Activated T-cell treated with anti-CD3 and anti-CD28 coated beads, Interleukin-2, amount 50 U/mL, for 72 hours (primary cell): ENCODE results near the gene KRT14. TPM values are rescaled to one million over a fixed set of nuclear protein-coding genes. Genes with fewer than 3 reads are reported as not detected.

Experiments used
- ATAC-seq, 2 donors: fragments of 150-1000 bp; cut with Tn5 transposase; replicated peaks in 1 of 2; 2 replicates each; pipeline ENCODE4 v1.10.0; 2021; ENCODE audit warnings: moderate library complexity in 2 of 2, mild to moderate bottlenecking in 1 of 2
- DNase-seq, 2 donors: peaks; one replicate each; pipeline ENCODE4 v3.0.0; 2021 to 2022; ENCODE audit warnings: mixed read lengths in 1 of 2
- H3K27ac Mint-ChIP-seq: one replicate; pipeline ENCODE4 v1.8.0; 2022; ENCODE audit warnings: mild to moderate bottlenecking, moderate library complexity, mixed read lengths
- H3K27me3 Mint-ChIP-seq: one replicate; pipeline ENCODE4 v1.8.0; 2022; ENCODE audit warnings: low read depth, mixed read lengths
- H3K36me3 Mint-ChIP-seq, 2 donors: one replicate each; pipeline ENCODE4 v1.8.0; 2022; ENCODE audit warnings: mixed read lengths in 2 of 2, mild to moderate bottlenecking in 1 of 2; ENCODE audit not compliant: insufficient read depth in 2 of 2
- H3K4me1 Mint-ChIP-seq: one replicate; pipeline ENCODE4 v1.8.0; 2022; ENCODE audit warnings: low read depth, mixed read lengths
- H3K4me3 Mint-ChIP-seq, 2 donors: one replicate each; pipeline ENCODE4 v1.8.0; 2022; ENCODE audit warnings: mild to moderate bottlenecking in 2 of 2, mixed read lengths in 2 of 2, moderate library complexity in 2 of 2
- H3K9me3 Mint-ChIP-seq, 2 donors: one replicate each; pipeline ENCODE4 v1.8.0; 2022; ENCODE audit warnings: mixed read lengths in 2 of 2
- total RNA-seq, 2 donors: library from RNA; stranded (reverse); gene quantifications; one replicate each; pipeline ENCODE4 v1.2.3, GENCODE V29; 2022

Gene KRT14
- total RNA-seq, 2 donors from 2014 or later, result not detected

DNA sequence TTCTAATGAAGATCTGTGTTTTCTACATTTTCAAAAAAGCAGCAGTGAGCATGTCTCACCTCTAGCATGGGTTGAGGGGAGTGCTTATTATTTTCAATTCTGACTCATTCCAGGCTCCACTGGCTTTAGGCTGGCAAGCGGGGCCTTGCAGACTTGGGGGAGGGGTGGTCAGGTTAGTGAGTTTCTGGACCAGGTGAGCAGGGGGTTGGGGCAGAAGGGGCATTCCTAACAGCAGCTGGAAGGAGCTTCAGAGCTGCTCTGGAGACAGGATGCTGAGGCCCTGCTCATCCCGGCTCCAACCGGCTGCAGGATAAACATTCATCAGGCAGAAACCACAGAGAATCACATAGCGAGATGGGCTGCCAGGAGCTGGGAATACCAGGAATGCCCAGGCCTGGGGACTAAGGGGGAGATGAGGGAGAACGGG is 48.1 kb downstream of the KRT14 start:
- no peaks in the 10 kb centered on the region for H3K4me1 Mint-ChIP-seq
- H3K36me3 Mint-ChIP-seq, result no peaks in the 10 kb centered on the region
- no peaks in the 10 kb centered on the region for H3K9me3 Mint-ChIP-seq
- DNase-seq (no peak), ATAC-seq (no peak)
- H3K4me3 Mint-ChIP-seq, result no peak overlapping the region
- H3K27ac Mint-ChIP-seq, result no peak overlapping the region
- H3K27me3 Mint-ChIP-seq, result peaks cover 10% of the 10 kb centered on the region

DNA sequence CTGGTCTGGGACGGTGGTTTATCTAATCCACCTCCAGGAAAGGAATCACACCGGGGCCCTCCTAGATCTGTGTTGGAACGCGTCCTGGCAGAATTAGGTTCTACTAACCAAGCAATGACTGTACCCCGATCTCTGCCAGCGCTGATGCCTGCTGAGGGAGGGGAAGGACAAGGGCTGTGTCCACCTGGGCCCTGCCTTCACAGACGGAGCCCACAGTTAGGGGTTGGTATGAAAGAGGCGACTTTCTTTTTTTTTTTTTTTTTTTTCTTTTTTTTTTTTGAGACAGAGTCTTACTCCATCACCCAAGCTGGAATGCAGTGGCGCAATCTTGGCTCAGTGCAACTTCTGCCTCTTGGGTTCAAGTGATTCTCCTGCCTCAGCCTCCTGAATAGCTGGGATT is 48.7 kb downstream of the KRT14 start:
- Mint-ChIP-seq H3K27ac (no peak overlapping the region), H3K27me3 (peaks cover 15% of the 10 kb centered on the region), H3K4me3 (no peak overlapping the region), H3K4me1 (no peaks in the 10 kb centered on the region), H3K36me3 (no peaks in the 10 kb centered on the region), H3K9me3 (no peaks in the 10 kb centered on the region)
- no peak for DNase-seq
- ATAC-seq, result no peak

DNA sequence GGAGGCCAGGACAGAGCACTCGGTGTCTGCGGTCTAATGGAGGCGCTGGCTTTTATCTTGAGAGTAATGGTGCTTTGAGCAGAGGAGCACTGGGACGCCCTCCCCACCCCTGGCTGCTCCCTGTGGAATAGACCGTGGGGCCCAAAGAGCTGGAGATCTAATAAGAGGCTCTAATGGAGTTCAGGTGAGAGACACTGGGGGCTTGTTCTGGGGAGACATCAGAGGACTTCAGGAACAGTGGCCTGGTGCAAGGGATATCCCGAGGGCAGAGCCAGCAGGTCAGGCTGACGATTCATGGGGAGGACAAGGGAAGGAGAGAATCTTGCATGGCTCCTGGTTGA is 49.1 kb downstream of the KRT14 start:
- Mint-ChIP-seq H3K36me3 (no peaks in the 10 kb centered on the region), H3K9me3 (no peaks in the 10 kb centered on the region), H3K27ac (no peak overlapping the region), H3K4me3 (no peak overlapping the region), H3K4me1 (no peaks in the 10 kb centered on the region), H3K27me3 (peaks cover 19% of the 10 kb centered on the region)
- DNase-seq (no peak), ATAC-seq (no peak)

DNA sequence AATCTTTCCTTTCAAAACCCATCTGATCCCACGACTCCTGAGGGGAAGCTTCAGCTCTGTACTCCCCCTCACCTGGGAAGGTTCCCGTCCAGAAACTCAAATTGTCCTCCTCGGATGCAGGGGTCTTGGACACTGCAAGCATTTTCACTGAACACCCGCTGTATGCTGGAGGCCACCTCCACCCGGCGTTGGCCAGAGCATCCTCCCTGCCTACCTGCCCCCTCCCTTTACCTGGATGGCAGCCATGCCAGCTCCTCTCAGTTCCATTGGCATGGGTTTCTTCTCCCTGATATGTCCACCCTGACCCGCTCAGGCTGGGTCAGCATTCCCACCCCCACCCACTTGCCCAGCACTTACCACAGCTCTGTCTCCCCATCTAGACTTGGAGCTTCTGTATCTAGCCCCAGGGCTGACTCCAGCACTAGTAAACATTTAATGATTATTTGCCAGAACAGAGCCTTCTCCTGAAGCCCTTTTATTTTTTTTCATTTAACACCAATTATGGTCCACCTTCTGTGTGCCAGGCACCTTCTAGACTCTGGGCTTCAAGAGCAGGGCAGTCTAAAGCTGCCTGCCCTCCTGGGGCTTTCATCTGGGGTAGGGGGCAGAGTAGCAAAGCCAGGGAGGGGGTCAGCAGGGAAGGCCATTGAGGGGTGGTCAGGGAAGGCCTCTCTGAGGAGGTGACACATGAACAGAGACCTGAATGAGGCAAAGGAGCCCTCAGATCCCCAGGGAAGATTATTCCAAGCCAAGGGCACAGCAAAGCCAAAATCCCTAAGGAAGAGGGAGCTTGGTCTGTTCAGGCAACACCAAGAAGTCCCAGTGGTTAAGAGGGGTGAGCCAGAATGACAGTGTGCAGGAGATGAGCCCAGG is 49.7 kb downstream of the KRT14 start:
- H3K27me3 Mint-ChIP-seq, result peaks cover 23% of the 10 kb centered on the region
- no peak for DNase-seq
- H3K27ac Mint-ChIP-seq, result no peak overlapping the region
- H3K36me3 Mint-ChIP-seq, result no peaks in the 10 kb centered on the region
- H3K4me1 Mint-ChIP-seq, result no peaks in the 10 kb centered on the region
- H3K4me3 Mint-ChIP-seq, result no peak overlapping the region
- ATAC-seq, result no peak
- H3K9me3 Mint-ChIP-seq, result no peaks in the 10 kb centered on the region

DNA sequence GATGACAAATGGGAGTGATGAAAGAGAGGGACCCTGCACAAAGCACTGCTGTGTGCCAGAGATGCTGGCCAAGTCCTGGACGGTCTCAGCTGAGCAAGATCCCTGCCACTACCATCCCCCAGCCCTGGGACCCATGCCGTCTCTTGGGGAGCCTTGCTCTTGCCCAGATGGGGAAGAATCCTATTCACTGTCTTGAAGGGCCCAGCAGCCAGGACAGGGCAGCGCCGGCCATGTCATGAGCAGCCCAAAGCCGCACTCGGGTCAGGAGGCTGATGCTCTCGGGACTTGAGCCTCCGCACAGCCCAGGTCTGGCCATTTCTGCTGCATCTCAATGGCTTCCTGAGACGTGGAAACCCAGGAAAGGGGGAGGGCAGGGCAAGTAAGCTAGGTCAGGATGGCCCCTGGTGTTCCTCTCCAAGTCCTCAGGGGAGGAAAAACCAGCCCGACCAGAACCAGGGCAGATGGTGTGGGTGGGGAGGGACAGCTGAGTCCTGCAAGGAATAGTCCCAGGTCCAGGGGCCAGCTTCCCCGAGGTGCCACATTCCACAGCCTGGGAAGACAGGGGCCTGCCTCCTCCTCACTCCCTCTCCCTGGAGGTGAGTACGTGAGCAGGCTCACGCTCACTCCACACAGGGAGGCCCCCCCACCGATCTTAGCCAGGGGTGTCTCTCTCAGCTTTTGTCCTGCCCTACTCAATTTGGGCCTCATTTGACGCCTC is 50.8 kb downstream of the KRT14 start:
- Mint-ChIP-seq H3K27me3 (peaks cover 34% of the 10 kb centered on the region), H3K36me3 (no peaks in the 10 kb centered on the region), H3K9me3 (no peaks in the 10 kb centered on the region), H3K27ac (no peak overlapping the region), H3K4me1 (no peaks in the 10 kb centered on the region), H3K4me3 (no peak overlapping the region)
- no peak for DNase-seq
- ATAC-seq, result no peak

DNA sequence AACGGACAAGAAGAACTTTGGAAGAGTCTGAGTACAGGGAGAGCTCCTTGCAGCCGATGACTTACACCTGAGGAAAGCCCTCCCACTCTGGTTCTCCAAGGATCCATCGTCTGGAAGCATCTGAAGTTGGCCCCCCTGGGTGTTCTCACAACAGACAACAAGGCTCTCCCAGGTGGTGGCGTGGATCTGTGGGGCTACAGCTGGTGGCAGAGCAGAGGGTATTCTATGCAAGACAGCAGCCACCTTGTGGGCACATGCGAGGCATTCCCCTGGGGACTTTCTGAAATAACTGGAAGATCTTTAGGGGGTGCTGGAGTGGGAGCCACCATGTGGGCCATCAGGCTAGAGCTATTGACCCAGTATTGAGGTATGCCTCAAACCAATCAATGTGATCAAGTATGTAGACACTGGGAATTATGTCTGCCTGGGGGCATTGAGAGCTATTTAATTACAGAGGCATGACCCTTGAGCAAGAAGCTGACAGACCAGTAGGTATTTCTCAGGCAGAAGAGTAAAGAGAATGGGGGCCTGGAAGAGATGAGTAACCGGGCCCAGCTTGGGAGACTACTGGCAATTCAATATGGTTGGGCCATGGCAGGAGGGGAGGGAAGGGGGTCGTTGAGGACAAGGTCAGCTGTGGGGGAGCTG is 51.7 kb downstream of the KRT14 start:
- DNase-seq (no peak), ATAC-seq (no peak)
- Mint-ChIP-seq H3K4me1 (no peaks in the 10 kb centered on the region), H3K27ac (no peak overlapping the region), H3K27me3 (peaks cover 36% of the 10 kb centered on the region), H3K4me3 (no peak overlapping the region), H3K36me3 (no peaks in the 10 kb centered on the region), H3K9me3 (no peaks in the 10 kb centered on the region)

DNA sequence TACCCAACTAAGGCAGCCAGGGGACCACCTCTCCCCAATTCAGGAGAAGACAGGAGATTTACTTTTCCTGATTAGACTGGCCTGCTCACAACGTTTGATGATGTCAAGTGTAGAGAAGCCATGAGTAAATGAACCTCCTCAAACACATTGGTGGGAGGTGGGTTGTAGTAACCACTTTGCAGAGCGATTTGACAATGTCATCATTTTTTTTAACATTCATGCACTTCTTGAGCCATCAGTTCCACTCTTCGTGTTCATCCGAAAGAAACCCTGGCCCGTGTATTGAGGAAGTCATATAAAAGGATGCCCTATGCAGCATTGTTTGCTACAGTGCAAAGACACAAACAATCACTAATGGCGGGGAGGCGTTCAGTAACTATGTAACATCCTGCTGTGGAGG is 53.1 kb downstream of the KRT14 start:
- Mint-ChIP-seq H3K4me3 (no peak overlapping the region), H3K9me3 (no peaks in the 10 kb centered on the region), H3K4me1 (peaks cover 7% of the 10 kb centered on the region), H3K27ac (no peak overlapping the region), H3K36me3 (no peaks in the 10 kb centered on the region), H3K27me3 (peaks cover 50% of the 10 kb centered on the region)
- ATAC-seq, result no peak
- DNase-seq, result no peak

DNA sequence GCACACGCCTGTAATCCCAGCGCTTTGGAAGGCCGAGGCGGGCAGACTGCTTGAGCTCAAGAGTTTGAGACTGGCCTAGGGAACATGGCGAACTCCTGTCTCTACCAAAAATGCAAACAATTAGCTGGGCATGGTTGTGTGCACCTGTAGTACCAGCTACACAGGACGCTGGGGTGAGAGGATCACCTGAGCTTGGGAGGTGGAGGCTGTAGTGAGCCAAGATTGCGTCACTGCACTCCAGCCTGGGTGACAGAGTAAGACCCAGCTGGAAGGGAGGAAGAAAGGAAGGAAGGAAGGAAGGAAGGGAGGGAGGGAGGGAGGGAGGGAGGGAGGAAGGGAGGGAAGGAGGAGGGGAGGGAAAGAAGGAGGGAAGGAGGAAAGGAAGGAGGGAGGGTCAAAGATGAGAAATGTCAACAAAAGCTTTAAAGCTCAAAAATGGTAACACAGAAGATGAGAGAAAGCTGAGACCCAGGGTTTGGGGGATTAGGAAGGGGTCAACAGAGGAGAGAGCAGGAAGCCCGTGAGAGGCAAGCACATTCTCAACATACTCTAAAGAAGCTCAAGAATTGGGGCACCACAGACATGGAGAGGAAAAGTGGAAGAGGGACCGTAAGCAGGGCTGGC is 53.6 kb downstream of the KRT14 start:
- peaks cover 56% of the 10 kb centered on the region for H3K27me3 Mint-ChIP-seq
- DNase-seq, result no peak
- no peak overlapping the region for H3K27ac Mint-ChIP-seq
- ATAC-seq, result no peak
- no peaks in the 10 kb centered on the region for H3K9me3 Mint-ChIP-seq
- H3K36me3 Mint-ChIP-seq, result no peaks in the 10 kb centered on the region
- peaks cover 11% of the 10 kb centered on the region for H3K4me1 Mint-ChIP-seq
- H3K4me3 Mint-ChIP-seq, result no peak overlapping the region

Other genes with a start within 250 kb of the KRT14 start
- gene KRT33A, start 236.1 kb downstream of the KRT14 start, total RNA-seq, result not detected
- not detected for gene KRT33B, start 217.1 kb downstream of the KRT14 start, total RNA-seq
- gene KRT34, start 204.6 kb downstream of the KRT14 start, total RNA-seq, result not detected
- not detected for gene KRT31, start 189.3 kb downstream of the KRT14 start, total RNA-seq
- not detected for gene KRT37, start 162.3 kb downstream of the KRT14 start, total RNA-seq
- gene KRT38, start 145.9 kb downstream of the KRT14 start, total RNA-seq, result not detected
- not detected for gene KRT32, start 119.5 kb downstream of the KRT14 start, total RNA-seq
- gene KRT35, start 105.7 kb downstream of the KRT14 start, total RNA-seq, result not detected
- not detected for gene KRT36, start 97.0 kb downstream of the KRT14 start, total RNA-seq
- not detected for gene KRT13, start 81.3 kb downstream of the KRT14 start, total RNA-seq
- gene KRT15, start 68.0 kb downstream of the KRT14 start, total RNA-seq, result not detected
- not detected for gene KRT19, start 58.6 kb downstream of the KRT14 start, total RNA-seq
- not detected for gene KRT9, start 14.8 kb downstream of the KRT14 start, total RNA-seq
- gene KRT16, start 25.9 kb upstream of the KRT14 start, total RNA-seq, result not detected
- under 1 TPM in 1 of 2 donors, not detected in 1; 0.63 TPM for gene KRT17, start 37.7 kb upstream of the KRT14 start, total RNA-seq
- 1,000 to 10,000 TPM; 2,404 to 2,458 TPM for gene EIF1, start 102.0 kb upstream of the KRT14 start, total RNA-seq
- not detected for gene GAST, start 125.4 kb upstream of the KRT14 start, total RNA-seq
- gene HAP1, start 147.7 kb upstream of the KRT14 start, total RNA-seq, result under 1 TPM; 0.17 to 0.21 TPM
- gene JUP, start 199.8 kb upstream of the KRT14 start, total RNA-seq, result under 1 TPM; 0.86 to 0.99 TPM
- gene P3H4, start 225.1 kb upstream of the KRT14 start, total RNA-seq, result 1 to 10 TPM; 3.4 to 3.8 TPM
- 1 to 10 TPM; 3.2 TPM for gene FKBP10, start 226.1 kb upstream of the KRT14 start, total RNA-seq
- 10 to 100 TPM; 34.9 to 49.5 TPM for gene NT5C3B, start 249.3 kb upstream of the KRT14 start, total RNA-seq